ENCODE measurements around the gene CATSPER1. TPM values are rescaled to one million over a fixed set of nuclear protein-coding genes. Genes with fewer than 3 reads are reported as not detected.
"Not testable (repeated sequence)": the region's sequence is repeated elsewhere in the genome, so short reads cannot be mapped to it uniquely, and the experiment has no call there.

The CATSPER1 gene
- total RNA-seq, 1 donor from 2014 or later: 0.18 TPM

DNA sequence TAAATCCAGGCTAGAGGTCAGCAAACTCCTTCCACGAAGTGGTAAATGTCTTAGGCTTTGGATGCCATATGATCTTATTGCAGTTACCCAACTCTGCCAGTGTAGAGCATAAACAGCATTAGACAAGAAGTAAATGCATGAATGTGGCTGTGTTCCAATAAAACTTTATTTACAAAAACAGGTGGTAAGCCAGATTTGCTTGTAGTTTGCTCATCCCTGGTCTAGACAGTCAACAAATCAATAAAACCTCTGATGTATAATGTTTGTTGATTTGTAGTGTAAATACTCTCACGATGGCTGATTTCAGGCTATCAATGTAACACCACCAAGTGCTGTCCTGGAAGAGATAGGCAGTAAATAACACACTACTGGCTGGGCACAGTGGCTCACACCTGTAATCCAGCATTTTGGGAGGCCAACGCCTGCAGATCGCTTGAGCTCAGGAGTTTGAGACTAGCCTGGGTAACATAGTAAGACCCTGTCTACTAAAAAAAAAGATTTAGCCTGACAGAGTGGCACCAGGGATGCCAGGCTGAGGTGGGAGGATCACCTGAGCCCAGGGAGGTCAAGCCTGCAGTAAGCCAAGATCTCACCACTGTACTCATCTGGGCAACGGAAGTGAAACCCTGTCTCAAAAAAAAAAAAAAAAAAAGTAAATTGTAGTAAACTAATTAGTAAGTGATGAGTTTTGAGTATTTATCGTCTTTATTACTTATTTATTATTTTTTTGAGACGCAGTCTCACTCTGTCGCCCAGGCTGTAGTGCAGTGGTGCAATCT lies 6.9 kb upstream of the CATSPER1 start:
- Mint-ChIP-seq H3K36me3 (ENCODE audit: low read depth) (no peaks in the 10 kb centered on the region), H3K4me3 (no peak overlapping the region), H3K4me1 (ENCODE audit: low read depth) (no peaks in the 10 kb centered on the region), H3K27ac (no peak overlapping the region), H3K27me3 (ENCODE audit: insufficient read depth) (peaks cover 8% of the 10 kb centered on the region), H3K9me3 (no peaks in the 10 kb centered on the region)
- intact Hi-C loops (cut with micrococcal nuclease): no loop called here
- no peak for DNase-seq (ENCODE audit: low spot score)

DNA sequence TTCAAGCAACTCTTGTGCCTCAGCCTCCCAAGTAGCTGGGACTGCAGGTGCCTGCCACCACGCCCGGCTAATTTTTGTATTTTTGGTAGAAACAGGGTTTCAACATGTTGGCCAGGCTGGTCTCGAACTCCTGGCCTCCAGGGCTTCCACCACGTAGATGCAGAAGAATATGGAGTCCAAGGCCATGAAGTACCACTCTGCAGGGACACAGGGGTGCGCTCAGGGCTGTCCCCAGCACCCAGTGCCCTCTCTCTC lies 3.2 kb downstream of the CATSPER1 start:
- H3K9me3 Mint-ChIP-seq; H3K36me3 Mint-ChIP-seq (ENCODE audit: low read depth); DNase-seq (ENCODE audit: low spot score); intact Hi-C loops (cut with micrococcal nuclease); H3K27ac Mint-ChIP-seq; H3K4me1 Mint-ChIP-seq (ENCODE audit: low read depth); H3K4me3 Mint-ChIP-seq; H3K27me3 Mint-ChIP-seq (ENCODE audit: insufficient read depth): not testable (repeated sequence)

- intact Hi-C loops (cut with micrococcal nuclease): loop anchor here (1.0 kb wide), 3 partner anchors 20 to 33 kb away; partner anchors contain the start of genes BANF1 and EIF1AD
- H3K36me3 Mint-ChIP-seq (ENCODE audit: low read depth): no peaks in the 10 kb centered on the region
- peak; percentile 73 for DNase-seq (ENCODE audit: low spot score)
- no peak overlapping the region for H3K27ac Mint-ChIP-seq
- H3K4me1 Mint-ChIP-seq (ENCODE audit: low read depth): peaks cover 8% of the 10 kb centered on the region
- peaks cover 8% of the 10 kb centered on the region for H3K27me3 Mint-ChIP-seq (ENCODE audit: insufficient read depth)
- H3K9me3 Mint-ChIP-seq: no peaks in the 10 kb centered on the region
- peak overlapping the region; percentile 12 for H3K4me3 Mint-ChIP-seq
Observed at GRCh38 chr11:66022401-66023185, 3.7 kb downstream of the CATSPER1 start.

GRCh38 chr11:66020618-66021357 lies 5.5 kb downstream of the CATSPER1 start:
- H3K9me3 Mint-ChIP-seq: no peaks in the 10 kb centered on the region
- no peaks in the 10 kb centered on the region for H3K36me3 Mint-ChIP-seq (ENCODE audit: low read depth)
- peaks cover 8% of the 10 kb centered on the region for H3K27me3 Mint-ChIP-seq (ENCODE audit: insufficient read depth)
- H3K27ac Mint-ChIP-seq: peak overlapping the region; percentile 61
- H3K4me3 Mint-ChIP-seq: peak overlapping the region; percentile 5
- no peak for DNase-seq (ENCODE audit: low spot score)
- H3K4me1 Mint-ChIP-seq (ENCODE audit: low read depth): peaks cover 13% of the 10 kb centered on the region
- intact Hi-C loops (cut with micrococcal nuclease): no loop called here

- Mint-ChIP-seq H3K4me3 (no peak overlapping the region), H3K27me3 (ENCODE audit: insufficient read depth) (peaks cover 8% of the 10 kb centered on the region), H3K36me3 (ENCODE audit: low read depth) (no peaks in the 10 kb centered on the region), H3K27ac (no peak overlapping the region), H3K9me3 (no peaks in the 10 kb centered on the region), H3K4me1 (ENCODE audit: low read depth) (peaks cover 13% of the 10 kb centered on the region)
- intact Hi-C loops (cut with micrococcal nuclease): no loop called here
- DNase-seq (ENCODE audit: low spot score): no peak
Observed at GRCh38 chr11:66020212-66020611, 6.1 kb downstream of the CATSPER1 start.

GRCh38 chr11:66017321-66017720 lies 9.0 kb downstream of the CATSPER1 start:
- Mint-ChIP-seq H3K4me3 (no peak overlapping the region), H3K27me3 (ENCODE audit: insufficient read depth) (peaks cover 10% of the 10 kb centered on the region), H3K36me3 (ENCODE audit: low read depth) (no peaks in the 10 kb centered on the region), H3K9me3 (no peaks in the 10 kb centered on the region), H3K4me1 (ENCODE audit: low read depth) (peaks cover 8% of the 10 kb centered on the region), H3K27ac (peak overlapping the region; percentile 70)
- intact Hi-C loops (cut with micrococcal nuclease): no loop called here
- DNase-seq (ENCODE audit: low spot score): no peak

GRCh38 chr11:66016793-66017177 lies 9.5 kb downstream of the CATSPER1 start:
- Mint-ChIP-seq H3K36me3 (ENCODE audit: low read depth) (no peaks in the 10 kb centered on the region), H3K4me3 (no peak overlapping the region), H3K9me3 (no peaks in the 10 kb centered on the region), H3K27me3 (ENCODE audit: insufficient read depth) (peaks cover 10% of the 10 kb centered on the region), H3K27ac (no peak overlapping the region), H3K4me1 (ENCODE audit: low read depth) (peaks cover 8% of the 10 kb centered on the region)
- no peak for DNase-seq (ENCODE audit: low spot score)
- intact Hi-C loops (cut with micrococcal nuclease): no loop called here

- H3K4me3 Mint-ChIP-seq: no peak overlapping the region
- H3K36me3 Mint-ChIP-seq (ENCODE audit: low read depth): no peaks in the 10 kb centered on the region
- H3K27ac Mint-ChIP-seq: no peak overlapping the region
- peaks cover 8% of the 10 kb centered on the region for H3K4me1 Mint-ChIP-seq (ENCODE audit: low read depth)
- H3K27me3 Mint-ChIP-seq (ENCODE audit: insufficient read depth): peaks cover 13% of the 10 kb centered on the region
- intact Hi-C loops (cut with micrococcal nuclease): no loop called here
- no peaks in the 10 kb centered on the region for H3K9me3 Mint-ChIP-seq
- DNase-seq (ENCODE audit: low spot score): no peak
Observed at GRCh38 chr11:66015936-66016792, 10.1 kb downstream of the CATSPER1 start.

GRCh38 chr11:66015454-66015881 lies 10.8 kb downstream of the CATSPER1 start:
- Mint-ChIP-seq H3K36me3 (ENCODE audit: low read depth) (no peaks in the 10 kb centered on the region), H3K4me1 (ENCODE audit: low read depth) (peaks cover 8% of the 10 kb centered on the region), H3K9me3 (no peaks in the 10 kb centered on the region), H3K27ac (no peak overlapping the region), H3K4me3 (no peak overlapping the region), H3K27me3 (ENCODE audit: insufficient read depth) (peaks cover 16% of the 10 kb centered on the region)
- DNase-seq (ENCODE audit: low spot score): no peak
- intact Hi-C loops (cut with micrococcal nuclease): no loop called here

DNA sequence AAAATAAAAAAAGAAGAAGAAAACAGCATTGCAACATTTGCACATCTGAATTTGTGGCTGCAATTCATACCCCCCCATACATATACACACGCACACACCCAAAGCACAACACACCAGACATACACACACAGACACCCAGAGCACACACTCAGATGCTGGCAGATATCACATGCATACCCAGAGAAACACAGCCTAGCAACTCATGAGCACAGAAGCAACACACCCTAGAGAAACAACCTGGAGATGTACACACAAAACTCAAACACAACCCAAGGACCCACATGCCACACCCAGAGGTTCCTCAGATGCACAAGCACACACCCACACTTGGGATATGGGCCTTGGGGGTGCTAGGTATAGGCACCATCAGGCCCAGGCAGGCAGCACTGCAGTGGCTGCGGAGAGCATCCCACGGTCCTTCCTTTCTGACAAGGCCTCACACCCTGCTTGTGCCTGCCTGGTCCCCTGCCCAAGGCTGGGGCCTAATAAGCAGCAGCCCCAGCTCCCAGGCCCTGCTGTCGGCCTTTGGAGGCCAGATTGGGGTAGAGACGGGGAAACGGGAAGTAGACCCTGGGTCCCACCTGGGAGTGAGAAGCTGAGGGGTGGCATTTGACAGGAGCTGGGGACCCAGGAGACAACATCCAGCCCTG lies 11.3 kb downstream of the CATSPER1 start:
- Mint-ChIP-seq H3K4me3 (no peak overlapping the region), H3K27ac (no peak overlapping the region), H3K9me3 (no peaks in the 10 kb centered on the region), H3K4me1 (ENCODE audit: low read depth) (peaks cover 13% of the 10 kb centered on the region), H3K27me3 (ENCODE audit: insufficient read depth) (peaks cover 21% of the 10 kb centered on the region), H3K36me3 (ENCODE audit: low read depth) (no peaks in the 10 kb centered on the region)
- no peak for DNase-seq (ENCODE audit: low spot score)
- intact Hi-C loops (cut with micrococcal nuclease): no loop called here

GRCh38 chr11:66013762-66014100 lies 12.5 kb downstream of the CATSPER1 start:
- Mint-ChIP-seq H3K4me3 (no peak overlapping the region), H3K27ac (no peak overlapping the region), H3K27me3 (ENCODE audit: insufficient read depth) (peaks cover 21% of the 10 kb centered on the region), H3K4me1 (ENCODE audit: low read depth) (peaks cover 13% of the 10 kb centered on the region), H3K36me3 (ENCODE audit: low read depth) (no peaks in the 10 kb centered on the region), H3K9me3 (no peaks in the 10 kb centered on the region)
- intact Hi-C loops (cut with micrococcal nuclease): no loop called here
- no peak for DNase-seq (ENCODE audit: low spot score)

Data from activated T-helper 1 cell treated with anti-CD3 and anti-CD28 coated beads, Interleukin-12 subunit alpha, Interleukin-12 subunit beta, Interleukin-2, Interleukin-4 antibody, amounts not matched to agents 30 ng/mL and 10 ng/mL and 1 ng/mL, durations not matched to agents 14 hours and 24 hours and 36 hours (primary cell).